HCT116 (cell line): Measurements from ENCODE around the gene UBTD2. TPM values are rescaled to one million over a fixed set of nuclear protein-coding genes. Genes with fewer than 3 reads are reported as not detected.

Experiments used
- ATAC-seq: fragments of 200-7000 bp; cut with Tn5 transposase; 2 replicates; pipeline ENCODE4 v1.9.1; 2020; ENCODE audit warnings: mild to moderate bottlenecking, moderate library complexity
- BruUV-seq: library from RNA; stranded (reverse); fragments of 400-500 nt; replicated peaks from 2 replicates; lab custom pipeline; 2021; lab: Mats Ljungman, UMichigan
- CTCF ChIA-PET: fragments of 300-600 bp; sonication (Branson Sonifier 250); formaldehyde crosslinking; loops from one replicate; lab custom pipeline; 2021; ENCODE audit warnings: antibody characterized with exemption; lab: Charles Lee
- POLR2A ChIA-PET: fragments of 300-600, 350-600 bp; sonication (Branson Sonifier 250); formaldehyde crosslinking; loops from one replicate; lab custom pipeline; 2021; ENCODE audit warnings: antibody characterized with exemption; lab: Charles Lee
- RAD21 ChIA-PET, 2 experiments: fragments of 300-600 bp; sonication (Branson Sonifier 250); formaldehyde crosslinking; loops; one replicate each; lab custom pipeline; 2023; ENCODE audit warnings: low total read pairs in 2 of 2; ENCODE audit not compliant: uncharacterized antibody in 2 of 2, unreplicated experiment in 2 of 2, low non-redundant PET in 1 of 2; lab: Charles Lee
- DNase-seq: peaks from one replicate; pipeline ENCODE4 v3.0.0-alpha.2; 2010; ENCODE audit warnings: low read depth, low spot score
- H2AFZ ChIP-seq: fragments of 200-600 bp; shearing (Covaris generic), sonication (generic); 2 replicates; pipeline ENCODE4 v1.6.1; 2017; ENCODE audit warnings: low read depth, mixed run types, mixed read lengths, antibody characterized with exemption, low read length; ENCODE audit not compliant: poor library complexity, severe bottlenecking
- H3K27ac ChIP-seq: 2 replicates; pipeline ENCODE4 v1.5.1; 2012; ENCODE audit warnings: low read depth, low read length
- H3K27me3 ChIP-seq: fragments of 200-600 bp; sonication (generic); 2 replicates; pipeline ENCODE4 v1.6.1; 2016; ENCODE audit warnings: mixed run types, low read length, mixed read lengths; ENCODE audit not compliant: insufficient read depth
- H3K36me3 ChIP-seq, 2 experiments: fragments of 200-500 bp in 1 of 2; fragments of 200-600 bp in 1 of 2; sonication (Bioruptor generic) in 1 of 2; sonication (generic) in 1 of 2; 2 replicates each; pipeline versions ENCODE4 v1.5.1 to v1.6.1; 2014 to 2016; ENCODE audit warnings: low read length in 2 of 2, inconsistent platforms in 1 of 2, mixed read lengths in 1 of 2, mixed run types in 1 of 2; ENCODE audit not compliant: insufficient read depth in 2 of 2, control insufficient read depth in 1 of 2
- H3K4me1 ChIP-seq, 2 experiments: fragments of 200-600 bp in 1 of 2; sonication (generic) in 1 of 2; 2 replicates each; pipeline versions ENCODE4 v1.5.1 to v1.6.1; 2012 to 2017; ENCODE audit warnings: low read length in 2 of 2, inconsistent platforms in 1 of 2, mild to moderate bottlenecking in 1 of 2, mixed read lengths in 1 of 2, mixed run types in 1 of 2, moderate library complexity in 1 of 2; ENCODE audit not compliant: insufficient read depth in 2 of 2, control insufficient read depth in 1 of 2
- H3K4me2 ChIP-seq: fragments of 200-600 bp; sonication (generic); 2 replicates; pipeline ENCODE4 v1.6.1; 2017; ENCODE audit warnings: mixed run types, low read length, mixed read lengths
- H3K4me3 ChIP-seq, 2 experiments: fragments of 200-600 bp in 1 of 2; sonication (generic) in 1 of 2; replicated peaks in 1 of 2; 2 replicates each; pipeline ENCODE4 v1.5.1; 2011 to 2016; ENCODE audit warnings: low read length in 2 of 2, control low read depth in 1 of 2, low read depth in 1 of 2, mild to moderate bottlenecking in 1 of 2, mixed read lengths in 1 of 2, mixed run types in 1 of 2
- H3K79me2 ChIP-seq: fragments of 200-600 bp; sonication (generic); 2 replicates; pipeline ENCODE4 v1.6.1; 2017; ENCODE audit warnings: mild to moderate bottlenecking, mixed run types, low read length, moderate library complexity, mixed read lengths; ENCODE audit not compliant: insufficient read depth
- H3K9ac ChIP-seq: fragments of 200-600 bp; sonication (generic); 2 replicates; pipeline ENCODE4 v1.6.1; 2016; ENCODE audit warnings: low read length, mixed read lengths
- H3K9me2 ChIP-seq: fragments of 200-600 bp; sonication (generic), shearing (Covaris generic); 2 replicates; pipeline ENCODE4 v1.6.1; 2017; ENCODE audit warnings: mixed run types, mild to moderate bottlenecking, moderate library complexity; ENCODE audit not compliant: insufficient read depth
- H3K9me3 ChIP-seq, 2 experiments: fragments of 200-500 bp in 1 of 2; fragments of 200-600 bp in 1 of 2; sonication (Bioruptor generic) in 1 of 2; sonication (generic) in 1 of 2; 2 replicates each; pipeline ENCODE4 v1.6.1; 2014 to 2017; ENCODE audit warnings: low read length in 2 of 2, mixed read lengths in 2 of 2, inconsistent platforms in 1 of 2, low read depth in 1 of 2, mild to moderate bottlenecking in 1 of 2, mixed run types in 1 of 2, moderate library complexity in 1 of 2; ENCODE audit not compliant: control insufficient read depth in 1 of 2, insufficient read depth in 1 of 2
- H4K20me1 ChIP-seq: fragments of 200-600 bp; sonication (generic), shearing (Covaris generic); 2 replicates; pipeline ENCODE4 v1.6.1; 2017; ENCODE audit warnings: mixed run types, mild to moderate bottlenecking, moderate library complexity; ENCODE audit not compliant: insufficient read depth
- ATF3 ChIP-seq: IDR thresholded peaks from 2 replicates; pipeline ENCODE4 v1.6.1; 2012
- CBX3 ChIP-seq: IDR thresholded peaks from 2 replicates; pipeline ENCODE4 v1.6.1; 2012; ENCODE audit warnings: low read depth
- CEBPB ChIP-seq: IDR thresholded peaks from 2 replicates; pipeline ENCODE4 v1.6.1; 2012; ENCODE audit warnings: low read depth
- EGR1 ChIP-seq: IDR thresholded peaks from 2 replicates; pipeline ENCODE4 v1.6.1; 2012; ENCODE audit warnings: low read depth
- ELF1 ChIP-seq: IDR thresholded peaks from 2 replicates; pipeline ENCODE4 v1.6.1; 2012; ENCODE audit warnings: low read depth, borderline replicate concordance
- EZH2 ChIP-seq: fragments of 200-600 bp; sonication (generic); IDR thresholded peaks from 2 replicates; pipeline ENCODE4 v1.6.1; 2017; ENCODE audit warnings: antibody characterized with exemption, mixed run types
- FOSL1 ChIP-seq: IDR thresholded peaks from 2 replicates; pipeline ENCODE4 v1.6.1; 2012; ENCODE audit warnings: low read depth
- JUND ChIP-seq: IDR thresholded peaks from 2 replicates; pipeline ENCODE4 v1.6.1; 2012
- POLR2A ChIP-seq: IDR thresholded peaks from 2 replicates; pipeline ENCODE4 v1.7.0; 2011; ENCODE audit warnings: borderline replicate concordance; ENCODE audit not compliant: insufficient read depth, insufficient read length; ENCODE audit errors: extremely low read depth
- RAD21 ChIP-seq: IDR thresholded peaks from 2 replicates; pipeline ENCODE4 v1.6.1; 2012; ENCODE audit warnings: low read depth, mild to moderate bottlenecking
- SIN3A ChIP-seq: IDR thresholded peaks from 2 replicates; pipeline ENCODE4 v1.6.1; 2012; ENCODE audit warnings: low read depth
- SRF ChIP-seq: IDR thresholded peaks from 2 replicates; pipeline ENCODE4 v1.6.1; 2012; ENCODE audit warnings: low read depth
- TCF7L2 ChIP-seq: IDR thresholded peaks from 2 replicates; pipeline ENCODE4 v1.7.0; 2011; ENCODE audit warnings: borderline replicate concordance, inconsistent platforms; ENCODE audit not compliant: insufficient read depth, insufficient read length; ENCODE audit errors: extremely low read depth
- YY1 ChIP-seq: IDR thresholded peaks from 2 replicates; pipeline ENCODE4 v1.6.1; 2011; ENCODE audit warnings: low read length, low read depth, moderate library complexity, mild to moderate bottlenecking; ENCODE audit not compliant: insufficient replicate concordance; ENCODE audit errors: extremely low read depth
- ZFX ChIP-seq: fragments of 450-650 bp; IDR thresholded peaks from 2 replicates; pipeline ENCODE4 v1.6.1; 2017
- ZNF274 ChIP-seq: fragments of 200-500 bp; sonication (Bioruptor generic); IDR thresholded peaks from 2 replicates; pipeline ENCODE4 v1.6.1; 2014; ENCODE audit warnings: mild to moderate bottlenecking, low read depth, low read length, inconsistent platforms
- intact Hi-C: fragments of 100-400 bp; cut with micrococcal nuclease; formaldehyde crosslinking; loops from 2 replicates; pipeline ENCODE4 v1.10.0; 2022
- total RNA-seq: library from RNA; stranded (reverse); gene quantifications from one replicate; pipeline ENCODE4 v1.2.1, GENCODE V29; 2021; ENCODE audit not compliant: unreplicated experiment

The UBTD2 gene
- total RNA-seq, 1 experiment from 2014 or later: 15.9 TPM

- H3K9me2 ChIP-seq: no peaks in the 10 kb centered on the region
- H2AFZ ChIP-seq: no peak overlapping the region
- ChIA-PET POLR2A (no interaction called here), CTCF (no interaction called here), RAD21 (no interaction called here)
- DNase-seq: no peak
- H3K79me2 ChIP-seq: no peaks in the 10 kb centered on the region
- H3K4me3 ChIP-seq: no peak overlapping the region
- no peak overlapping the region for H3K27ac ChIP-seq
- H3K9me3 ChIP-seq: peaks cover 4 to 9% of the 10 kb centered on the region in 2 experiments; a peak in 2 of 4 replicates
- BruUV-seq: no TSS peak
- no peaks in the 10 kb centered on the region for H4K20me1 ChIP-seq
- H3K4me2 ChIP-seq: no peak overlapping the region
- H3K36me3 ChIP-seq: no peaks in the 10 kb centered on the region
- no peaks in the 10 kb centered on the region for H3K27me3 ChIP-seq
- no peak overlapping the region for H3K9ac ChIP-seq
- no peak for ATAC-seq
- no peak for TF ChIP-seq CBX3
- TF ChIP-seq RAD21: no peak
- no peak for TF ChIP-seq TCF7L2
- no peak for TF ChIP-seq EZH2
- TF ChIP-seq EGR1: no peak
- TF ChIP-seq ATF3: no peak
- TF ChIP-seq YY1: no peak
- no peak for TF ChIP-seq ZNF274
- TF ChIP-seq CEBPB: no peak
- TF ChIP-seq ELF1: no peak
- TF ChIP-seq ZFX: no peak
- TF ChIP-seq POLR2A: no peak
- TF ChIP-seq FOSL1: no peak
- TF ChIP-seq JUND: no peak
- no peak for TF ChIP-seq SRF
- no peak for TF ChIP-seq SIN3A
- intact Hi-C loops: no loop called here
- no peaks in the 10 kb centered on the region for H3K4me1 ChIP-seq
These were observed 28.1 kb downstream of the UBTD2 start for GRCh38 chr5:172255444-172255843.
